NCI-H2081 treated with DMSO at 0.1 percent for 48 hours (cell line): ENCODE results near the gene BRD9.
"Not testable (repeated sequence)": the region's sequence is repeated elsewhere in the genome, so short reads cannot be mapped to it uniquely, and the experiment has no call there.

ENCODE experiments used
- DNase-seq: peaks from one replicate; lab custom pipeline; 2025; lab: John Stamatoyannopoulos, UW

Gene BRD9

GRCh38 chr5:922436-923280, 30.1 kb upstream of the BRD9 start:
- no peak for DNase-seq

- no peak for DNase-seq
These were observed 29.1 kb upstream of the BRD9 start for GRCh38 chr5:921456-922435.

- no peak for DNase-seq
These were observed 27.7 kb upstream of the BRD9 start for GRCh38 chr5:920321-920720.

- DNase-seq = no peak
These were observed 26.9 kb upstream of the BRD9 start for GRCh38 chr5:919356-920000.

- DNase-seq = not testable (repeated sequence)
These were observed 26.1 kb upstream of the BRD9 start for GRCh38 chr5:918717-919116.

- no peak for DNase-seq
These were observed 24.1 kb upstream of the BRD9 start for GRCh38 chr5:916441-917293.

GRCh38 chr5:915946-916345, 23.3 kb upstream of the BRD9 start:
- DNase-seq = no peak

GRCh38 chr5:915346-915745, 22.7 kb upstream of the BRD9 start:
- not testable (repeated sequence) for DNase-seq

- no peak for DNase-seq
These were observed 22.0 kb upstream of the BRD9 start for GRCh38 chr5:914612-915011.

GRCh38 chr5:914174-914573, 21.6 kb upstream of the BRD9 start:
- DNase-seq = no peak

- DNase-seq = no peak
These were observed 19.9 kb upstream of the BRD9 start for GRCh38 chr5:912280-913091.

GRCh38 chr5:911601-912000, 19.0 kb upstream of the BRD9 start:
- no peak for DNase-seq

GRCh38 chr5:910769-911160, 18.2 kb upstream of the BRD9 start:
- no peak for DNase-seq

GRCh38 chr5:909994-910768, 17.6 kb upstream of the BRD9 start:
- DNase-seq = no peak

GRCh38 chr5:909086-909485, 16.5 kb upstream of the BRD9 start:
- no peak for DNase-seq

GRCh38 chr5:908172-908571, 15.6 kb upstream of the BRD9 start:
- no peak for DNase-seq

GRCh38 chr5:907366-907910, 14.8 kb upstream of the BRD9 start:
- no peak for DNase-seq

- no peak for DNase-seq
These were observed 12.6 kb upstream of the BRD9 start for GRCh38 chr5:905139-905642.

- DNase-seq = no peak
These were observed 11.1 kb upstream of the BRD9 start for GRCh38 chr5:903756-904096.
